ENCODE measurements around the gene NOG.

NOG gene

DNA sequence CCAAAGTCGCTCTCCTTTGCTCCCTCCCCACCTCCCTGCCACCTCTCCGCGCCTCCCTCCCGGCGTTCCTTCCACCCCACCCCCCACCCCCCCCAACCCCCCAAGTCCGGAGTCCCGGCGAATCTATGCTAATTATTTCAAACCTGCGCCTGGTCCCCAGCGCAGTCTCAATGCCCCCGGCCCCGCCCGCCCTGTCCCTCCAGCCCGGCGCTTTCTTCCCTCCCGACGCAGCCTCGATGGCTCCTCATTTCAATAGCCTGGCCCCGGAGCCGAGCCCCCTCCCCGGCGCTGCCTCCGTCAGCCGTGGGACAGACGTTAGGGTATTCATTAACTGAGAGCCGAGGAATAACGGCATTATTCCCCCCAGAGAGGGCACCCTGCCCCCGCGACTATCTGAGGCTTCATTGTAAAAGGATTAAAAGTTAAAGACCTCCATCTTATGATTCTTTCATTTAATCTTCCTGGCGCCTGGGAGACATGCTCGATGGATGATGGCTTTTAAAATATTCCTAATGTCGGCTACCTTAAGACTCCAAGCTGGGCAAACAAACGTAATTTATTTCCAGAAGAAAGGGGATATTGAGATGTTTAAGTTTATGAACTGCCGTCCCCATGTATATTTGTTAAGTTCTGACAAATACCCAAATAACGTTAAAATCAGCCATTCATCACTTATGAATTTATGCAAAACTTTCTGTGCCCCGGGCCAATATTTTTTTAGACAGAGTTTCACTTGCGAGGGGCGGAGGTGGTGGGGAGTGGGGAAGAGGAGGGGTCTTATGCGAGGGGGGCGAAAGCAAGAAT is 3.4 kb downstream of the NOG start:
- peak overlapping the region; percentile 69 for H3K4me3 ChIP-seq (replicated peaks; ENCODE audit: low read depth, low read length)
- DNase-seq (ENCODE audit: extremely low read depth, low read depth), result no peak
- TF ChIP-seq, protein P1, sequence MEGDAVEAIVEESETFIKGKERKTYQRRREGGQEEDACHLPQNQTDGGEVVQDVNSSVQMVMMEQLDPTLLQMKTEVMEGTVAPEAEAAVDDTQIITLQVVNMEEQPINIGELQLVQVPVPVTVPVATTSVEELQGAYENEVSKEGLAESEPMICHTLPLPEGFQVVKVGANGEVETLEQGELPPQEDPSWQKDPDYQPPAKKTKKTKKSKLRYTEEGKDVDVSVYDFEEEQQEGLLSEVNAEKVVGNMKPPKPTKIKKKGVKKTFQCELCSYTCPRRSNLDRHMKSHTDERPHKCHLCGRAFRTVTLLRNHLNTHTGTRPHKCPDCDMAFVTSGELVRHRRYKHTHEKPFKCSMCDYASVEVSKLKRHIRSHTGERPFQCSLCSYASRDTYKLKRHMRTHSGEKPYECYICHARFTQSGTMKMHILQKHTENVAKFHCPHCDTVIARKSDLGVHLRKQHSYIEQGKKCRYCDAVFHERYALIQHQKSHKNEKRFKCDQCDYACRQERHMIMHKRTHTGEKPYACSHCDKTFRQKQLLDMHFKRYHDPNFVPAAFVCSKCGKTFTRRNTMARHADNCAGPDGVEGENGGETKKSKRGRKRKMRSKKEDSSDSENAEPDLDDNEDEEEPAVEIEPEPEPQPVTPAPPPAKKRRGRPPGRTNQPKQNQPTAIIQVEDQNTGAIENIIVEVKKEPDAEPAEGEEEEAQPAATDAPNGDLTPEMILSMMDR (IDR thresholded peaks at IDR 0.05; ENCODE audit: low read depth, low read length, missing control alignments), result no peak

DNA sequence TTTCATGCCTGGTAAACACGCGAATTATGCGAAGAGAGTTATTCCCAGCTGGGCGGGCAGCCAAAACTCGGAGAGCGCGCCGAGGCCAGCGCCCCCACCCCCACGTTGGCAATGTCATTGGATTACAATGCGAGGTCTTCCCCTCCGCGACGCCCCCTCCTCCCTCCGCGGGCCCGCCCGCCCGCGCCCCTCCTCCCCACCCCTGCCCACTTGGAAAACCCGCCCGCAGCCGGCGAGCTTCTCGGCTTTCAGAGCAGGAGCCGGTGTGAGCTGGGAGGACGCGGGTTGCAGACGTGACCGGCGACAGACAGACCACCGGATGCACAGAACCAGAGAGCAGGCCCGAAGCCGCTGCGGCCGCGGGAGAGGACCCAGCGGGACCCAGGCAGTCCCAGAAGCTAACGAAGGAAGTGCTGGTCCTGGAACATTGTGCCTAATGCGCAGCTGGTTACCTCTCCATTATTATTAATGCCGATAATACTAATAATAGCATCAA is 4.0 kb downstream of the NOG start:
- DNase-seq (ENCODE audit: extremely low read depth, low read depth), result no peak
- TF ChIP-seq, protein P1 (IDR thresholded peaks at IDR 0.05; ENCODE audit: low read depth, low read length, missing control alignments), result no peak
- peak overlapping the region; percentile 44 for H3K4me3 ChIP-seq (replicated peaks; ENCODE audit: low read depth, low read length)

DNA sequence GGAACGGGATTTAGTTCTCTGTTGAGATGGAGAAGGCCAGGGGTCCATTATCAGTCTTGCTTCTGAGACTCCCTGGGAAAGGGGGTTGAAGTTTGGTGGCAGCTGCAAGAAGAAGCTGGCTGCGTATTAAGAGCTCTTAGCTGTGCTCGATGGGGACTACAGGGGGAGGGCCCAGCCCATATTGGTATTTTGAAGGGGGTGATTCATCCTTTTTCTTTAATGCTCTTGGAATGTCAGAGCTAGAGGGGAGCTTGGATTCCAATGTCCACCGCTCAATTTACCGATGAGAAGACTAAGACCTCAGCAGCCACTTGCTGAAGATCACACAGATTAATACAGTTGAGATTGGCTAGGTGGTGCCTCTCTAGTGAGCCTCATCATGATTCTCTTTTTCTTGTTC is 5.0 kb downstream of the NOG start:
- no peak overlapping the region for H3K4me3 ChIP-seq (replicated peaks; ENCODE audit: low read depth, low read length)
- DNase-seq (ENCODE audit: extremely low read depth, low read depth), result no peak
- TF ChIP-seq, protein P1 (IDR thresholded peaks at IDR 0.05; ENCODE audit: low read depth, low read length, missing control alignments), result no peak

DNA sequence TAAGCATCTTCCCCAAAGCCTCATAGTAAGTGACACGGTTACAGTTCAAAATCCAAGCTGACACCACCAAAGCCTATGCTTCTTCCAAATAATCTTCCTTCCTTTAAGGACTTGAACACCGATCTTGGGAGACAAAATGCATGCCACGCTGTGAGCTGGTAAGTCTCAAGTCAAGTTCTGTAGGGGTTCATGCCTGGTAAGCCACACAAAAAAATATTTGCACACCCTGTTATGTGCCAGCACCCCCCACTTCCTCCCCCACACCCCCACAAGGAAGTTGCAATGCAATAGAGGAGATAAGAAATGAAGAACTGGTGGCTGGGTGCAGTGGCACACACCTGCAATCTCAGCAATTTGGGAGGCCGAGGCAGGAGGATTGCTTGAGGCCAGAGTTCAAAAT is 5.6 kb downstream of the NOG start:
- no peak overlapping the region for H3K4me3 ChIP-seq (replicated peaks; ENCODE audit: low read depth, low read length)
- TF ChIP-seq, protein P1 (IDR thresholded peaks at IDR 0.05; ENCODE audit: low read depth, low read length, missing control alignments), result no peak
- DNase-seq (ENCODE audit: extremely low read depth, low read depth), result no peak

DNA sequence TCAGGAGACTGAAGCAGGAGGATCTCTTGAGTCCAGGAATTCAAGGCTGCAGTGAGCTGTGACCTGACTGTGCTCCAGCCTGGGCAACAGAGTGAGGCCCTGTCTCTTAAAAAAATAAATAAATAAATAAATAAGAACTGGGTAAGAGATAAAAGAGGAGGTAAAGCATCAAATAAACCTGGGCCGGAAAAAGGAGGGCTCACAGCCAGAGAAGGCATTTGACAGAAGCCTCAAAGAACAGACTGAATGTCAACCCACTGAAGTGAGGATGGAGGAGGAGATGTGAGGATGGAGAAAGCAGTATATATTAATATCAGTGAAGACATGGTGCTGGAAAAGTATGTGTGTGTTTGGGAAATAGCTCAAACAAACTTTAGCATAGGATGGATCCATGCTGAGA is 6.1 kb downstream of the NOG start:
- H3K4me3 ChIP-seq (replicated peaks; ENCODE audit: low read depth, low read length), result no peak overlapping the region
- TF ChIP-seq, protein P1 (IDR thresholded peaks at IDR 0.05; ENCODE audit: low read depth, low read length, missing control alignments), result no peak
- no peak for DNase-seq (ENCODE audit: extremely low read depth, low read depth)

DNA sequence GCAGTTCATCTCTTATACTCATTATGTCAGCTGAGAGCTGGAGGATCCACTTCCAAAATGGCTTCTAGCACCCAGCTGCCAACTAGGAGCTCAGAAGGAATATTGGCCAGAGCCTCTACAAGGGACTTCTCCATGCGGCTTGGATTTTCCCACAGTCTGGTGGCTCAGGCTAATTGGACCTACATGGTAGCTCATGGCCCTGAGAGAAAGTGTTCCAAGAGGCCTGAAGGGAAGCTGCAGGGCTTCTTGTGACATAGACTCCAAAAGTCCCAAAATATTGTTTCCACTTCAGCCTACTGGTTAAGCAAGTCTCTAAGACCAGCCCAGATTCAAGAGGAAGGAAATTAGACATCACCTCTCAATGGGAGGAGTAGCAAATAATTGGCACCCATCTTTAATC is 6.8 kb downstream of the NOG start:
- no peak for DNase-seq (ENCODE audit: extremely low read depth, low read depth)
- H3K4me3 ChIP-seq (replicated peaks; ENCODE audit: low read depth, low read length), result no peak overlapping the region
- TF ChIP-seq, protein P1 (IDR thresholded peaks at IDR 0.05; ENCODE audit: low read depth, low read length, missing control alignments), result no peak
